ENCODE measurements around the gene CNNM1.

- TF ChIP-seq POLR2A (IDR thresholded peaks at IDR 0.05; ENCODE audit: low read length) (no peak), NR3C1 (IDR thresholded peaks at IDR 0.05) (no peak), HDAC2 (IDR thresholded peaks at IDR 0.05) (no peak), EP300 (IDR thresholded peaks at IDR 0.05) (no peak), POLR2AphosphoS2 (conservative IDR thresholded peaks at IDR 0.05; ENCODE audit: low read length) (no peak), USF2 (IDR thresholded peaks at IDR 0.05) (no peak), PBX3 (IDR thresholded peaks at IDR 0.05) (no peak), MAFK (IDR thresholded peaks at IDR 0.05; ENCODE audit: partially characterized antibody) (no peak), REST (IDR thresholded peaks at IDR 0.05) (no peak), RFX5 (IDR thresholded peaks at IDR 0.05) (no peak)
These were observed 81.7 kb downstream of the CNNM1 start for GRCh38 chr10:99410876-99411275.

All from A549 (cell line).